PC-9 (cell line): ENCODE data around the gene EML1. TPM values are rescaled to one million over a fixed set of nuclear protein-coding genes. Genes with fewer than 3 reads are reported as not detected.

ENCODE experiments used
- BruUV-seq: library from RNA; stranded (reverse); fragments of 400-500 nt; replicated peaks from 2 replicates; lab custom pipeline; 2021; lab: Mats Ljungman, UMichigan
- CTCF ChIA-PET: fragments of 300-600 bp; sonication (Branson Sonifier 250); formaldehyde crosslinking; loops from one replicate; lab custom pipeline; 2022; ENCODE audit warnings: antibody characterized with exemption; lab: Charles Lee
- POLR2A ChIA-PET: fragments of 300-600 bp; sonication (Branson Sonifier 250); formaldehyde crosslinking; loops from one replicate; lab custom pipeline; 2022; ENCODE audit warnings: antibody characterized with exemption; ENCODE audit not compliant: unreplicated experiment; lab: Charles Lee
- DNase-seq, 2 experiments: peaks; one replicate each; pipeline versions ENCODE4 v3.0.0 to v3.0.0-alpha.2; 2015 to 2022; ENCODE audit warnings: mixed read lengths in 1 of 2
- H2AFZ ChIP-seq: fragments of 200-600 bp; sonication (generic); 2 replicates; pipeline ENCODE4 v1.8.1; 2017; ENCODE audit warnings: antibody characterized with exemption
- H3F3A ChIP-seq: fragments of 200-600 bp; sonication (generic); 2 replicates; pipeline ENCODE4 v1.8.1; 2017; ENCODE audit warnings: antibody characterized with exemption, mild to moderate bottlenecking, low read depth; ENCODE audit not compliant: insufficient read depth
- H3K27ac ChIP-seq: fragments of 200-600 bp; sonication (generic); 2 replicates; pipeline ENCODE4 v1.6.1; 2016; ENCODE audit warnings: mixed run types
- H3K27me3 ChIP-seq: fragments of 200-600 bp; sonication (generic); 2 replicates; pipeline ENCODE4 v1.6.1; 2016; ENCODE audit warnings: low read depth, mixed run types; ENCODE audit not compliant: insufficient read depth
- H3K36me3 ChIP-seq: fragments of 200-600 bp; sonication (generic); 2 replicates; pipeline ENCODE4 v1.6.1; 2016; ENCODE audit warnings: low read depth, mixed run types
- H3K4me1 ChIP-seq: fragments of 200-600 bp; sonication (generic); replicated peaks from 2 replicates; pipeline ENCODE4 v1.6.1; 2016; ENCODE audit warnings: mixed run types; ENCODE audit not compliant: insufficient read depth
- H3K4me2 ChIP-seq: fragments of 200-600 bp; sonication (generic); 2 replicates; pipeline ENCODE4 v1.6.1; 2017; ENCODE audit warnings: mixed run types
- H3K4me3 ChIP-seq: fragments of 200-600 bp; sonication (generic); 2 replicates; pipeline ENCODE4 v1.6.1; 2016; ENCODE audit warnings: mixed run types
- H3K79me2 ChIP-seq: fragments of 200-600 bp; sonication (generic); 2 replicates; pipeline ENCODE4 v1.6.1; 2017; ENCODE audit warnings: low read depth, mixed run types
- H3K9me2 ChIP-seq: fragments of 200-600 bp; sonication (generic); 2 replicates; pipeline ENCODE4 v1.8.1; 2017; ENCODE audit warnings: mild to moderate bottlenecking; ENCODE audit not compliant: insufficient read depth
- H3K9me3 ChIP-seq: fragments of 200-600 bp; sonication (generic); 2 replicates; pipeline ENCODE4 v1.8.1; 2016; ENCODE audit warnings: low read depth; ENCODE audit not compliant: insufficient read depth
- H4K20me1 ChIP-seq: fragments of 200-600 bp; sonication (generic); 2 replicates; pipeline ENCODE4 v1.8.1; 2017; ENCODE audit not compliant: insufficient read depth
- CTCF ChIP-seq: fragments of 200-600 bp; sonication (generic); conservative IDR thresholded peaks from 2 replicates; pipeline ENCODE4 v1.6.1; 2017; ENCODE audit warnings: mixed run types, antibody characterized with exemption, mild to moderate bottlenecking, moderate library complexity
- EZH2 ChIP-seq: fragments of 200-600 bp; sonication (generic); IDR thresholded peaks from 2 replicates; pipeline ENCODE4 v1.8.0; 2017; ENCODE audit warnings: antibody characterized with exemption, low read depth
- intact Hi-C: fragments of 100-400 bp; cut with micrococcal nuclease; formaldehyde crosslinking; loops from one replicate; pipeline ENCODE4 v1.10.0; 2022; ENCODE audit not compliant: unreplicated experiment
- total RNA-seq: library from RNA; stranded (reverse); gene quantifications from 2 replicates; pipeline ENCODE4 v1.2.3, GENCODE V29; 2021

Gene EML1
- total RNA-seq, 1 experiment from 2014 or later = 1.8 TPM

GRCh38 chr14:99790201-99790977 lies 2.8 kb upstream of the EML1 start:
- intact Hi-C loops = loop anchor here (10.0 kb wide), 1 partner anchor 56 kb away; no protein-coding TSS in a partner anchor
- Histone ChIP-seq H3F3A (peaks cover 4% of the 10 kb centered on the region; the same call in 1 of the 2 replicates), H3K36me3 (no peaks in the 10 kb centered on the region), H3K9me2 (no peaks in the 10 kb centered on the region), H3K9me3 (no peaks in the 10 kb centered on the region), H3K79me2 (no peaks in the 10 kb centered on the region), H3K4me1 (peaks cover 8% of the 10 kb centered on the region; the same call in 1 of the 2 replicates), H3K4me3 (no peak overlapping the region), H4K20me1 (no peaks in the 10 kb centered on the region), H3K4me2 (no peak overlapping the region), H3K27ac (no peak overlapping the region), H2AFZ (no peak overlapping the region), H3K27me3 (no peaks in the 10 kb centered on the region)
- CTCF ChIA-PET = no interaction called here
- POLR2A ChIA-PET = no interaction called here
- DNase-seq = no peak
- no TSS peak for BruUV-seq
- TF ChIP-seq CTCF = no peak
- no peak for TF ChIP-seq EZH2

- H3K9me2 ChIP-seq = no peaks in the 10 kb centered on the region
- no peaks in the 10 kb centered on the region for H3K36me3 ChIP-seq
- H3K27ac ChIP-seq = no peak overlapping the region
- no peaks in the 10 kb centered on the region for H3K9me3 ChIP-seq
- no peak overlapping the region for H3K4me2 ChIP-seq
- no peaks in the 10 kb centered on the region for H4K20me1 ChIP-seq
- ChIA-PET POLR2A (no interaction called here), CTCF (no interaction called here)
- intact Hi-C loops = loop anchor here (10.0 kb wide), 1 partner anchor 56 kb away; no protein-coding TSS in a partner anchor
- peaks cover 4% of the 10 kb centered on the region; the same call in 1 of the 2 replicates for H3F3A ChIP-seq
- no peak for DNase-seq
- TF ChIP-seq CTCF (no peak), EZH2 (no peak)
- no peaks in the 10 kb centered on the region for H3K79me2 ChIP-seq
- no peaks in the 10 kb centered on the region for H3K27me3 ChIP-seq
- H3K4me3 ChIP-seq = no peak overlapping the region
- H3K4me1 ChIP-seq = peaks cover 8% of the 10 kb centered on the region; the same call in 1 of the 2 replicates
- no peak overlapping the region for H2AFZ ChIP-seq
- BruUV-seq = no TSS peak
Observed at GRCh38 chr14:99790978-99791376, 2.2 kb upstream of the EML1 start.

- DNase-seq = no peak
- Histone ChIP-seq H3K4me3 (no peak overlapping the region), H3K4me2 (no peak overlapping the region), H3K36me3 (no peaks in the 10 kb centered on the region), H3K9me3 (no peaks in the 10 kb centered on the region), H3F3A (peaks cover 4% of the 10 kb centered on the region; the same call in 1 of the 2 replicates), H3K9me2 (no peaks in the 10 kb centered on the region), H3K79me2 (no peaks in the 10 kb centered on the region), H3K27ac (no peak overlapping the region), H3K27me3 (no peaks in the 10 kb centered on the region), H3K4me1 (peaks cover 8% of the 10 kb centered on the region; the same call in 1 of the 2 replicates), H2AFZ (no peak overlapping the region), H4K20me1 (no peaks in the 10 kb centered on the region)
- TF ChIP-seq EZH2 = no peak
- no peak for TF ChIP-seq CTCF
- intact Hi-C loops = loop anchor here (10.0 kb wide), 1 partner anchor 57 kb away; no protein-coding TSS in a partner anchor
- no TSS peak for BruUV-seq
- POLR2A ChIA-PET = no interaction called here
- CTCF ChIA-PET = interaction anchor here (0.6 kb wide), 1 partner anchor 122 kb away, joined by 3 read pairs; no protein-coding TSS in a partner anchor
Observed at GRCh38 chr14:99791476-99792209, 1.6 kb upstream of the EML1 start.
